ENCODE results near the gene TCEAL5. TPM values are rescaled to one million over a fixed set of nuclear protein-coding genes. Genes with fewer than 3 reads are reported as not detected.

Gene TCEAL5
- total RNA-seq, 4 donors from 2014 or later = not detected

- H3K36me3 ChIP-seq = no peaks in the 10 kb centered on the region
- peak; percentile 79 to 91 (median 80) for DNase-seq
- peak within 1 kb of the TSS; percentile 77 to 83 (median 78) for H3K27ac ChIP-seq
- no peaks in the 10 kb centered on the region for H3K4me1 ChIP-seq
- H3K27me3 ChIP-seq = no peaks in the 10 kb centered on the region
- TF ChIP-seq CTCF (IDR thresholded peaks at IDR 0.05) (no peak), POLR2A (IDR thresholded peaks at IDR 0.05) (peak in 1 of 2 donors; percentile 61)
- peak within 1 kb of the TSS; percentile 48 to 69 (median 58) for H3K4me3 ChIP-seq
- no peaks in the 10 kb centered on the region for H3K9me3 ChIP-seq
These were observed 21.5 kb downstream of the TCEAL5 start, which contains the start of gene TCEAL8 for GRCh38 chrX:103254921-103255493. TSS of gene TCEAL8 (minus strand) at chrX:103255155. CDS start at chrX:103253979, 1,176 bp downstream.

- Histone ChIP-seq H3K9me3 (no peaks in the 10 kb centered on the region), H3K27ac (peak overlapping the region; percentile 77 to 83 (median 78)), H3K4me3 (peak overlapping the region; percentile 48 to 69 (median 58)), H3K36me3 (no peaks in the 10 kb centered on the region), H3K4me1 (no peaks in the 10 kb centered on the region), H3K27me3 (no peaks in the 10 kb centered on the region)
- no peak for TF ChIP-seq POLR2A (IDR thresholded peaks at IDR 0.05)
- no peak for TF ChIP-seq CTCF (IDR thresholded peaks at IDR 0.05)
- DNase-seq = peak; percentile 57 to 75 (median 66)
These were observed 22.3 kb downstream of the TCEAL5 start for GRCh38 chrX:103254171-103254824.

GRCh38 chrX:103253608-103254007 lies 22.9 kb downstream of the TCEAL5 start:
- Histone ChIP-seq H3K9me3 (no peaks in the 10 kb centered on the region), H3K36me3 (no peaks in the 10 kb centered on the region), H3K27ac (peak overlapping the region in 2 of 4 donors; percentile 77 to 83), H3K4me1 (no peaks in the 10 kb centered on the region), H3K27me3 (no peaks in the 10 kb centered on the region), H3K4me3 (peak overlapping the region in 3 of 4 donors; percentile 48 to 69 (median 67))
- TF ChIP-seq POLR2A (IDR thresholded peaks at IDR 0.05) = no peak
- no peak for TF ChIP-seq CTCF (IDR thresholded peaks at IDR 0.05)
- DNase-seq = no peak

GRCh38 chrX:103250977-103251376 lies 25.6 kb downstream of the TCEAL5 start:
- Histone ChIP-seq H3K27ac (no peak overlapping the region), H3K9me3 (no peaks in the 10 kb centered on the region), H3K36me3 (no peaks in the 10 kb centered on the region), H3K4me1 (no peaks in the 10 kb centered on the region), H3K4me3 (no peak overlapping the region), H3K27me3 (no peaks in the 10 kb centered on the region)
- no peak for DNase-seq
- no peak for TF ChIP-seq POLR2A (IDR thresholded peaks at IDR 0.05)
- TF ChIP-seq CTCF (IDR thresholded peaks at IDR 0.05) = no peak

GRCh38 chrX:103249805-103250204 lies 26.7 kb downstream of the TCEAL5 start:
- no peaks in the 10 kb centered on the region for H3K36me3 ChIP-seq
- no peak overlapping the region for H3K27ac ChIP-seq
- TF ChIP-seq POLR2A (IDR thresholded peaks at IDR 0.05) (no peak), CTCF (IDR thresholded peaks at IDR 0.05) (no peak)
- no peaks in the 10 kb centered on the region for H3K9me3 ChIP-seq
- no peaks in the 10 kb centered on the region for H3K4me1 ChIP-seq
- DNase-seq = no peak
- H3K4me3 ChIP-seq = no peak overlapping the region
- no peaks in the 10 kb centered on the region for H3K27me3 ChIP-seq
